ENCODE data around the gene PDE1A. TPM values are rescaled to one million over a fixed set of nuclear protein-coding genes. Genes with fewer than 3 reads are reported as not detected.

PDE1A gene
- total RNA-seq, 2 experiments from 2014 or later = not detected

DNA sequence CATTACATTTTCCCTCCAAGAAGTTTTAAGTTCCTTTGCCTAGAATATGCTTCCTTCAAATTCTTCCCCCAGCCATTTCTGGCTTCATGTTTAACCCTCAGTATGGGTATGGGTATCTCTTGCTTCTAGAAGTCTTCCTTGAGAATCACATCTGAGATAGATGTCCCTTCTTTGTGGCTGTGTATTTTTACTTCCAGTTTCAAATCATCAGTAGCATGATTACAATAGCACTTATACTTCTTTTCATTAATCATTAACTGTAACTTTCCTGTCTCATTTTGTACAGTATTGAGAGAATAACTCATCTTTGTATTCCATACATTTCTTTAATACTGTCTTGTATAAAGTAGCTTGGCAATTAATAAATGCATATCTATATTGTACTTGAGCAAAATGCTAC is 17.3 kb upstream of the PDE1A start:
- Histone ChIP-seq H3K4me3 (ENCODE audit: low read depth, low read length, poor library complexity, severe bottlenecking) (no peak overlapping the region), H3K9me2 (ENCODE audit: insufficient read depth, low read length) (no peaks in the 10 kb centered on the region), H3K9me3 (ENCODE audit: low read length) (no peaks in the 10 kb centered on the region), H2AFZ (ENCODE audit: low read length) (no peak overlapping the region), H3K79me2 (ENCODE audit: insufficient read depth, low read depth, low read length) (no peaks in the 10 kb centered on the region), H3K27ac (ENCODE audit: low read depth, low read length, poor library complexity, severe bottlenecking) (no peak overlapping the region), H3K36me3 (ENCODE audit: insufficient read depth, low read length) (no peaks in the 10 kb centered on the region), H3K4me1 (ENCODE audit: insufficient read depth, low read length, poor library complexity, severe bottlenecking) (no peaks in the 10 kb centered on the region), H4K20me1 (ENCODE audit: insufficient read depth, low read length) (no peaks in the 10 kb centered on the region), H3K4me2 (ENCODE audit: low read length) (no peak overlapping the region)
- TF ChIP-seq, protein P1, sequence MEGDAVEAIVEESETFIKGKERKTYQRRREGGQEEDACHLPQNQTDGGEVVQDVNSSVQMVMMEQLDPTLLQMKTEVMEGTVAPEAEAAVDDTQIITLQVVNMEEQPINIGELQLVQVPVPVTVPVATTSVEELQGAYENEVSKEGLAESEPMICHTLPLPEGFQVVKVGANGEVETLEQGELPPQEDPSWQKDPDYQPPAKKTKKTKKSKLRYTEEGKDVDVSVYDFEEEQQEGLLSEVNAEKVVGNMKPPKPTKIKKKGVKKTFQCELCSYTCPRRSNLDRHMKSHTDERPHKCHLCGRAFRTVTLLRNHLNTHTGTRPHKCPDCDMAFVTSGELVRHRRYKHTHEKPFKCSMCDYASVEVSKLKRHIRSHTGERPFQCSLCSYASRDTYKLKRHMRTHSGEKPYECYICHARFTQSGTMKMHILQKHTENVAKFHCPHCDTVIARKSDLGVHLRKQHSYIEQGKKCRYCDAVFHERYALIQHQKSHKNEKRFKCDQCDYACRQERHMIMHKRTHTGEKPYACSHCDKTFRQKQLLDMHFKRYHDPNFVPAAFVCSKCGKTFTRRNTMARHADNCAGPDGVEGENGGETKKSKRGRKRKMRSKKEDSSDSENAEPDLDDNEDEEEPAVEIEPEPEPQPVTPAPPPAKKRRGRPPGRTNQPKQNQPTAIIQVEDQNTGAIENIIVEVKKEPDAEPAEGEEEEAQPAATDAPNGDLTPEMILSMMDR (conservative IDR thresholded peaks at IDR 0.05; ENCODE audit: low read length) = no peak
- TF ChIP-seq EZH2phosphoT487 (IDR thresholded peaks at IDR 0.05; ENCODE audit: borderline replicate concordance, low read depth, low read length) = no peak
- CTCF ChIA-PET (ENCODE audit: unreplicated experiment) = no interaction called here
- intact Hi-C loops (cut with micrococcal nuclease; ENCODE audit: unreplicated experiment) = no loop called here
- no TSS peak for BruUV-seq (replicated peaks)
- POLR2A ChIA-PET = interaction anchor here (1.3 kb wide), 1 partner anchor 14 kb away, joined by 4 read pairs; no protein-coding TSS in a partner anchor
- no peak for DNase-seq (ENCODE audit: low spot score)

DNA sequence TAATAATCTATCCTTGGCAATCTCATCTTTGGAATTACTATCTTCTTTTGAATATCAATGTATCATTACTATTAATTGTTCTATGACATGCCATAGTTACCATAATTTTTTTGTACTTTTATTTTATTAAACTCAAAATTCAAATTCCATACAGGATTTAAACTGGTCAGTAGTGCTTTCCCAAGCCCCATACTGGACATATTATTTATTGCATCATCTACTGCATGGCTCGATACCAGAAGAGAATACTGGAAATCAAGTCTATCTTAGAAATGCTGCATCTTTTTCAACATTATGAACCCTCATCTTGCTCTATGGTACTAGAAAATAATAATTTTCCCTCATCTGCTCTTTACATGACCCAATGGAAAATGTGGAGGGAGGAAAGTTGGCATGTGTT is 9.4 kb upstream of the PDE1A start:
- TF ChIP-seq, protein P1 (conservative IDR thresholded peaks at IDR 0.05; ENCODE audit: low read length) = no peak
- no peak for TF ChIP-seq EZH2phosphoT487 (IDR thresholded peaks at IDR 0.05; ENCODE audit: borderline replicate concordance, low read depth, low read length)
- Histone ChIP-seq H2AFZ (ENCODE audit: low read length) (no peak overlapping the region), H3K4me1 (ENCODE audit: insufficient read depth, low read length, poor library complexity, severe bottlenecking) (no peaks in the 10 kb centered on the region), H3K9me2 (ENCODE audit: insufficient read depth, low read length) (no peaks in the 10 kb centered on the region), H3K79me2 (ENCODE audit: insufficient read depth, low read depth, low read length) (no peaks in the 10 kb centered on the region), H3K36me3 (ENCODE audit: insufficient read depth, low read length) (no peaks in the 10 kb centered on the region), H3K27ac (ENCODE audit: low read depth, low read length, poor library complexity, severe bottlenecking) (no peak overlapping the region), H3K4me2 (ENCODE audit: low read length) (no peak overlapping the region), H4K20me1 (ENCODE audit: insufficient read depth, low read length) (no peaks in the 10 kb centered on the region), H3K9me3 (ENCODE audit: low read length) (no peaks in the 10 kb centered on the region), H3K4me3 (ENCODE audit: low read depth, low read length, poor library complexity, severe bottlenecking) (no peak overlapping the region)
- intact Hi-C loops (cut with micrococcal nuclease; ENCODE audit: unreplicated experiment) = no loop called here
- ChIA-PET POLR2A (no interaction called here), CTCF (ENCODE audit: unreplicated experiment) (no interaction called here)
- DNase-seq (ENCODE audit: low spot score) = no peak
- no TSS peak for BruUV-seq (replicated peaks)

DNA sequence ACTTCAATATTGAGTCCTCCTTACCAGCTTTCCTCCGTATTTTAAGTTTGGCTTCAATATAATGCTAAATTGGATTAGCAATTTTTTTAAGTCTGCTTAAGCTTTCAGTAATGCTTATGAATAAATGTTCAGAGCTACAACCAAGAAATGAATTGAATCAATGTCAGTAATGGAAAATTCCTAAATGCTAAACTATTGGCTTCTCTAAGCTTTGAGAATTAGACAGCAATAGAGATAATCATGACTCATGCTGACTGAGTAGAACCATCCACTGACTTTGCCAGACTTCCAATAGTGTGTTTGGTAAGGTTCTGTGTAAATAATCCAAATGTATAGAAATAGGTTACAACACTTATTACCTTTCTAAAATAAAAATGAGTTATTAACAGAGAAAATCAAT is 8.9 kb upstream of the PDE1A start:
- Histone ChIP-seq H3K4me3 (ENCODE audit: low read depth, low read length, poor library complexity, severe bottlenecking) (no peak overlapping the region), H3K79me2 (ENCODE audit: insufficient read depth, low read depth, low read length) (no peaks in the 10 kb centered on the region), H2AFZ (ENCODE audit: low read length) (no peak overlapping the region), H3K9me2 (ENCODE audit: insufficient read depth, low read length) (no peaks in the 10 kb centered on the region), H3K9me3 (ENCODE audit: low read length) (no peaks in the 10 kb centered on the region), H4K20me1 (ENCODE audit: insufficient read depth, low read length) (no peaks in the 10 kb centered on the region), H3K36me3 (ENCODE audit: insufficient read depth, low read length) (no peaks in the 10 kb centered on the region), H3K4me2 (ENCODE audit: low read length) (no peak overlapping the region), H3K4me1 (ENCODE audit: insufficient read depth, low read length, poor library complexity, severe bottlenecking) (no peaks in the 10 kb centered on the region), H3K27ac (ENCODE audit: low read depth, low read length, poor library complexity, severe bottlenecking) (no peak overlapping the region)
- DNase-seq (ENCODE audit: low spot score) = no peak
- BruUV-seq (replicated peaks) = no TSS peak
- no peak for TF ChIP-seq EZH2phosphoT487 (IDR thresholded peaks at IDR 0.05; ENCODE audit: borderline replicate concordance, low read depth, low read length)
- TF ChIP-seq, protein P1 (conservative IDR thresholded peaks at IDR 0.05; ENCODE audit: low read length) = no peak
- ChIA-PET POLR2A (interaction anchor here (0.8 kb wide), 1 partner anchor 11 kb away, joined by 4 read pairs; no protein-coding TSS in a partner anchor), CTCF (ENCODE audit: unreplicated experiment) (no interaction called here)
- intact Hi-C loops (cut with micrococcal nuclease; ENCODE audit: unreplicated experiment) = no loop called here
